Lower leg skin (tissue), 3 donors: ENCODE data around the gene CC2D1A.

Experiments used
- CTCF ChIP-seq, 3 donors: fragments of 450-650 bp; IDR thresholded peaks; one replicate each; pipeline ENCODE4 v1.5.1; 2016; ENCODE audit warnings: antibody characterized with exemption in 3 of 3, mild to moderate bottlenecking in 3 of 3, moderate library complexity in 2 of 3
- POLR2A ChIP-seq, 2 donors: fragments of 450-650 bp; IDR thresholded peaks; one replicate each; pipeline ENCODE4 v1.6.1; 2016 to 2017; ENCODE audit warnings: antibody characterized with exemption in 2 of 2, mild to moderate bottlenecking in 1 of 2, moderate library complexity in 1 of 2

- TF ChIP-seq CTCF (IDR thresholded peaks at IDR 0.05) (no peak), POLR2A (IDR thresholded peaks at IDR 0.05) (no peak)
Measured at GRCh38 chr19:13917888-13918406, 11.9 kb downstream of the CC2D1A start.
